ENCODE data around the gene THAP4. TPM values are rescaled to one million over a fixed set of nuclear protein-coding genes. Genes with fewer than 3 reads are reported as not detected.
A peak's percentile ranks its signal among the peaks of the same experiment; 100 is the strongest.

THAP4 gene
- total and polyA plus RNA-seq, 2 of the 13 experiments (the other 11 are each of a cell fraction or from before 2014, with no cell fraction given) = 59.7 to 75.7 TPM

- TF ChIP-seq SNAPC4 (CRISPR knock-in tag; IDR thresholded peaks at IDR 0.05) (no peak), JUNB (CRISPR knock-in tag; IDR thresholded peaks at IDR 0.05; ENCODE audit: borderline replicate concordance) (no peak), ZNF772 (CRISPR knock-in tag; IDR thresholded peaks at IDR 0.05) (peak; percentile 91), CHCHD3 (CRISPR knock-in tag; IDR thresholded peaks at IDR 0.05) (no peak), SMARCE1 (IDR thresholded peaks at IDR 0.05; ENCODE audit: borderline replicate concordance) (no peak), TFDP1 (CRISPR knock-in tag; IDR thresholded peaks at IDR 0.05; ENCODE audit: borderline replicate concordance) (peak; percentile 65; the same call in 1 of the 2 replicates), SP5 (CRISPR knock-in tag; IDR thresholded peaks at IDR 0.05; ENCODE audit: borderline replicate concordance, low read depth) (peak; percentile 47), IRF1 (CRISPR knock-in tag; IDR thresholded peaks at IDR 0.05; ENCODE audit: low read depth) (no peak), ARID4A (CRISPR knock-in tag; IDR thresholded peaks at IDR 0.05; ENCODE audit: borderline replicate concordance) (peak; percentile 94), CAMTA2 (CRISPR knock-in tag; IDR thresholded peaks at IDR 0.05; ENCODE audit: borderline replicate concordance) (0 out of 2 replicates have a peak, but pooled peaks have one; percentile 61), CBFB (CRISPR knock-in tag; IDR thresholded peaks at IDR 0.05) (peak; percentile 93), ZNF572 (CRISPR knock-in tag; IDR thresholded peaks at IDR 0.05) (no peak), ZFY (CRISPR knock-in tag; IDR thresholded peaks at IDR 0.05) (peak; percentile 92), AKAP8 (CRISPR knock-in tag; IDR thresholded peaks at IDR 0.05) (peak; percentile 89; the same call in 1 of the 2 replicates), HOMEZ (CRISPR knock-in tag; IDR thresholded peaks at IDR 0.05; ENCODE audit: low read depth) (no peak; the same call in 1 of the 2 replicates), TCF7L2 (IDR thresholded peaks at IDR 0.05; ENCODE audit: low read depth, low read length) (no peak)
These were observed at the start of gene THAP4, which contains the start of gene ATG4B (continued) for GRCh38 chr2:241637018-241637794.
